Measurements from ENCODE around the gene BBOF1.
"Not testable (repeated sequence)": the region's sequence is repeated elsewhere in the genome, so short reads cannot be mapped to it uniquely, and the experiment has no call there.

The BBOF1 gene

GRCh38 chr14:74089251-74090020, 70.3 kb downstream of the BBOF1 start:
- no peak for DNase-seq (ENCODE audit: low spot score)

- DNase-seq (ENCODE audit: low spot score), result no peak
These were observed 86.2 kb downstream of the BBOF1 start for GRCh38 chr14:74105381-74105780.

- no peak for DNase-seq (ENCODE audit: low spot score)
These were observed 90.2 kb downstream of the BBOF1 start for GRCh38 chr14:74109369-74109768.

DNA sequence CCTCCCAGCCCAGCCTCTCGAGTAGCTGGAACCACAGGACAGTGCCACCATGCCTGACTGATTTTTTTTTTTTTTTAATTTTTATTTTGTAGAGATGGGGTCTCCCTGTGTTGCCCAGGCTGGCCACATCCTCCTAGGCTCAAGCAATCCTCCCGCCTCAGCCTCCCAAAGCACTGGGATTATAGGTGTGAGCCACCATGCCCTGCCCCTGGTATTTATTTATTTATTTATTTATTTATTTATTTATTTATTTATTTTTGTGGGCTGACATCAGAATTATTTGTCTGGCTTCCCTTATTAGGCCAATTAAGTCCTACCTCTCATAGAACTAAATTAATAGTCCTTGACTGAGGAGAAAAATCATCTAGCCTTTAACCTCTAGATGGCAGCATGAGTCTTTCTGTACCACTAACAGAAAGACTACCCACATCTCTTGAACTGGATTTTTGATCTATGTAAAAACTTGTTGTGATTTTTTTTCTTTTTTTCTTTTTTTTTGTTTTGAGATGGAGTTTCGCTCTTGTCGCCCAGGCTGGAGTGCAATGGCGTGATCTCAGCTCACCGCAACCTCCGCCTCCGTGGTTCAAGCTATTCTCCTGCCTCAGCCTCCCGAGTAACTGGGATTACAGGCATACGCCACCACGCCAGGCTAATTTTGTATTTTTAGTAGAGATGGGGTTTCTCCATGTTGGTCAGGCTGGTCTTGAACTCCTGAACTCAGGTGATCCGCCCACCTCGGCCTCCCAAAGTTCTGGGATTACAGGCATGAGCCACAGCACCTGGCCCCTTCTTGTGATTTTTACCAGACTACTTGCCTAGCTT, 92.5 kb downstream of the BBOF1 start:
- DNase-seq (ENCODE audit: low spot score), result not testable (repeated sequence)

Data from ecto neural progenitor cell (in vitro differentiated cells).